HuH-7.5 (cell line): Measurements from ENCODE around the gene PBX3.

Experiments
- DNase-seq: peaks from one replicate; pipeline ENCODE4 v3.0.0; 2011; ENCODE audit warnings: low spot score

Gene PBX3

GRCh38 chr9:125908966-125909365 is 161.8 kb downstream of the PBX3 start:
- DNase-seq: no peak

GRCh38 chr9:125909459-125909858 is 162.3 kb downstream of the PBX3 start:
- no peak for DNase-seq

- no peak for DNase-seq
Observed at GRCh38 chr9:125910286-125910685, 163.1 kb downstream of the PBX3 start.

- no peak for DNase-seq
Observed at GRCh38 chr9:125911861-125912644, 164.9 kb downstream of the PBX3 start.

- DNase-seq: no peak
Observed at GRCh38 chr9:125912667-125913066, 165.5 kb downstream of the PBX3 start.

GRCh38 chr9:125913551-125913950 is 166.4 kb downstream of the PBX3 start:
- DNase-seq: no peak

GRCh38 chr9:125914411-125914810 is 167.2 kb downstream of the PBX3 start:
- DNase-seq: no peak

GRCh38 chr9:125915606-125916005 is 168.4 kb downstream of the PBX3 start:
- DNase-seq: no peak

GRCh38 chr9:125919565-125919964 is 172.4 kb downstream of the PBX3 start:
- no peak for DNase-seq

GRCh38 chr9:125920402-125920801 is 173.2 kb downstream of the PBX3 start:
- DNase-seq: no peak

GRCh38 chr9:125922854-125923253 is 175.7 kb downstream of the PBX3 start:
- DNase-seq: no peak

GRCh38 chr9:125924351-125924750 is 177.2 kb downstream of the PBX3 start:
- DNase-seq: no peak

- no peak for DNase-seq
Observed at GRCh38 chr9:125926936-125927335, 179.8 kb downstream of the PBX3 start.

- no peak for DNase-seq
Observed at GRCh38 chr9:125929846-125930245, 182.7 kb downstream of the PBX3 start.

- DNase-seq: no peak
Observed at GRCh38 chr9:125931211-125931610, 184.0 kb downstream of the PBX3 start.

- no peak for DNase-seq
Observed at GRCh38 chr9:125932012-125932411, 184.8 kb downstream of the PBX3 start.

GRCh38 chr9:125932746-125933455 is 185.7 kb downstream of the PBX3 start:
- no peak for DNase-seq

GRCh38 chr9:125942125-125942524 is 195.0 kb downstream of the PBX3 start:
- DNase-seq: no peak

- DNase-seq: no peak
Observed at GRCh38 chr9:125943831-125944230, 196.7 kb downstream of the PBX3 start.

GRCh38 chr9:125946397-125946796 is 199.2 kb downstream of the PBX3 start:
- no peak for DNase-seq

- DNase-seq: no peak
Observed at GRCh38 chr9:125948887-125949596, 201.9 kb downstream of the PBX3 start.

- DNase-seq: no peak
Observed at GRCh38 chr9:125949703-125950460, 202.7 kb downstream of the PBX3 start.
